ENCODE results near the gene WBP4.
"Not testable (repeated sequence)": the region's sequence is repeated elsewhere in the genome, so short reads cannot be mapped to it uniquely, and the experiment has no call there.

The WBP4 gene

GRCh38 chr13:41075485-41075884, 14.2 kb downstream of the WBP4 start:
- DNase-seq: no peak

GRCh38 chr13:41077475-41077874, 16.2 kb downstream of the WBP4 start:
- DNase-seq: no peak

GRCh38 chr13:41079725-41080124, 18.4 kb downstream of the WBP4 start:
- no peak for DNase-seq

- no peak for DNase-seq
Measured at GRCh38 chr13:41085961-41086585, 24.8 kb downstream of the WBP4 start.

- DNase-seq: not testable (repeated sequence)
Measured at GRCh38 chr13:41095681-41096080, 34.4 kb downstream of the WBP4 start.

- DNase-seq: no peak
Measured at GRCh38 chr13:41098761-41099160, 37.5 kb downstream of the WBP4 start.

GRCh38 chr13:41099986-41100385, 38.7 kb downstream of the WBP4 start:
- no peak for DNase-seq

GRCh38 chr13:41107104-41107571, 45.8 kb downstream of the WBP4 start:
- no peak for DNase-seq

GRCh38 chr13:41107584-41108014, 46.3 kb downstream of the WBP4 start:
- no peak for DNase-seq

- DNase-seq: no peak
Measured at GRCh38 chr13:41111454-41111853, 50.1 kb downstream of the WBP4 start.

- no peak for DNase-seq
Measured at GRCh38 chr13:41117869-41118268, 56.6 kb downstream of the WBP4 start.

GRCh38 chr13:41122838-41123237, 61.5 kb downstream of the WBP4 start:
- DNase-seq: no peak

GRCh38 chr13:41127701-41128100, 66.4 kb downstream of the WBP4 start:
- no peak for DNase-seq

- DNase-seq: no peak
Measured at GRCh38 chr13:41130356-41130755, 69.0 kb downstream of the WBP4 start.

- DNase-seq: not testable (repeated sequence)
Measured at GRCh38 chr13:41131189-41131588, 69.9 kb downstream of the WBP4 start.

GRCh38 chr13:41131660-41132511, 70.6 kb downstream of the WBP4 start:
- DNase-seq: peak in 8 of 58 donors; percentile 27 to 56 (median 42)

GRCh38 chr13:41132512-41133152, 71.3 kb downstream of the WBP4 start, which contains the start of gene KBTBD6:
Gene KBTBD6, minus strand, starts transcription at chr13:41132802. Its CDS starts 291 bp downstream, at chr13:41132511.
- DNase-seq: peak; percentile 80 to 98 (median 95)

Data from anterior cingulate cortex (tissue), 58 donors.